Kidney epithelial cell (primary cell): Measurements from ENCODE around the gene OR1A1. TPM values are rescaled to one million over a fixed set of nuclear protein-coding genes. Genes with fewer than 3 reads are reported as not detected.

Source experiments
- DNase-seq: peaks from one replicate; pipeline ENCODE4 v3.0.0-alpha.2; 2010; ENCODE audit warnings: low read depth
- H3K27me3 ChIP-seq: 2 replicates; pipeline ENCODE4 v1.6.0; 2011; ENCODE audit warnings: low read length; ENCODE audit not compliant: control insufficient read depth, insufficient read depth
- H3K36me3 ChIP-seq: 2 replicates; pipeline ENCODE4 v1.5.1; 2011; ENCODE audit warnings: low read length; ENCODE audit not compliant: control insufficient read depth, insufficient read depth
- H3K4me3 ChIP-seq: 2 replicates; pipeline ENCODE4 v1.5.1; 2011; ENCODE audit warnings: low read depth, mild to moderate bottlenecking, control low read depth, low read length
- total RNA-seq: library from RNA; depleted of rRNA; stranded (reverse); fragments of >200 nt; gene quantifications from 2 replicates; pipeline ENCODE4 v1.2.3, GENCODE V29; 2015
- TF ChIP-seq, protein P1 (sequence below): IDR thresholded peaks from 2 replicates; pipeline ENCODE4 v1.5.1; 2011; ENCODE audit warnings: mild to moderate bottlenecking, moderate library complexity, low read length, control low read depth, inconsistent platforms; ENCODE audit not compliant: insufficient read depth, poor library complexity, severe bottlenecking

The OR1A1 gene, protein sequence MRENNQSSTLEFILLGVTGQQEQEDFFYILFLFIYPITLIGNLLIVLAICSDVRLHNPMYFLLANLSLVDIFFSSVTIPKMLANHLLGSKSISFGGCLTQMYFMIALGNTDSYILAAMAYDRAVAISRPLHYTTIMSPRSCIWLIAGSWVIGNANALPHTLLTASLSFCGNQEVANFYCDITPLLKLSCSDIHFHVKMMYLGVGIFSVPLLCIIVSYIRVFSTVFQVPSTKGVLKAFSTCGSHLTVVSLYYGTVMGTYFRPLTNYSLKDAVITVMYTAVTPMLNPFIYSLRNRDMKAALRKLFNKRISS
- not detected in 2 replicates for total RNA-seq

DNA sequence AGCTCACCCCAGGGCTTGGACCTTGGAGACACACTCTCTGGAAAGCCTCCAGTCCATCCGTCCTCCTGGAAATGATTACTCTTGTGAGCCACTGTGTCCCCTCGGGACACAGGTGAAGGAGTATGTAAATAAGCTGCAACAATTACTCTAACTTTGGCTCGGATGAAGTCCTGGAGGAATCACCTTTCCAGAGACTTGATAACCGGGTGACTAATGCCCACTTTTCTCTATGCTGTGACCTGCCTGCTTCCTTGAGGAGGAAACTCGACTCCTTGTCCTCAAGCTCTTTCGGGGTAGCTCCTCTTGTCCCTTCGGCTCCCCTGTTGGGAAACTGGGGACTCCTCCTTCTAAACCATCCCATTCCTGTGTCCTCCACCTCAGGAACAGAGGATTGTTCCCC lies at the start of gene OR1A1:
Gene OR1A1 (plus strand): TSS at position 301 of the 400 bp plus-strand sequence. CDS start 7,954 bp downstream, outside the sequence.
- Histone ChIP-seq H3K36me3 (no peaks in the 10 kb centered on the region), H3K4me3 (no peak within 1 kb of the TSS), H3K27me3 (no peaks in the 10 kb centered on the region)
- no peak for DNase-seq
- TF ChIP-seq, protein P1, sequence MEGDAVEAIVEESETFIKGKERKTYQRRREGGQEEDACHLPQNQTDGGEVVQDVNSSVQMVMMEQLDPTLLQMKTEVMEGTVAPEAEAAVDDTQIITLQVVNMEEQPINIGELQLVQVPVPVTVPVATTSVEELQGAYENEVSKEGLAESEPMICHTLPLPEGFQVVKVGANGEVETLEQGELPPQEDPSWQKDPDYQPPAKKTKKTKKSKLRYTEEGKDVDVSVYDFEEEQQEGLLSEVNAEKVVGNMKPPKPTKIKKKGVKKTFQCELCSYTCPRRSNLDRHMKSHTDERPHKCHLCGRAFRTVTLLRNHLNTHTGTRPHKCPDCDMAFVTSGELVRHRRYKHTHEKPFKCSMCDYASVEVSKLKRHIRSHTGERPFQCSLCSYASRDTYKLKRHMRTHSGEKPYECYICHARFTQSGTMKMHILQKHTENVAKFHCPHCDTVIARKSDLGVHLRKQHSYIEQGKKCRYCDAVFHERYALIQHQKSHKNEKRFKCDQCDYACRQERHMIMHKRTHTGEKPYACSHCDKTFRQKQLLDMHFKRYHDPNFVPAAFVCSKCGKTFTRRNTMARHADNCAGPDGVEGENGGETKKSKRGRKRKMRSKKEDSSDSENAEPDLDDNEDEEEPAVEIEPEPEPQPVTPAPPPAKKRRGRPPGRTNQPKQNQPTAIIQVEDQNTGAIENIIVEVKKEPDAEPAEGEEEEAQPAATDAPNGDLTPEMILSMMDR = no peak

GRCh38 chr17:3167574-3167973 lies 39.9 kb upstream of the OR1A1 start:
- TF ChIP-seq, protein P1 = no peak
- no peak for DNase-seq
- no peaks in the 10 kb centered on the region for H3K36me3 ChIP-seq

DNA sequence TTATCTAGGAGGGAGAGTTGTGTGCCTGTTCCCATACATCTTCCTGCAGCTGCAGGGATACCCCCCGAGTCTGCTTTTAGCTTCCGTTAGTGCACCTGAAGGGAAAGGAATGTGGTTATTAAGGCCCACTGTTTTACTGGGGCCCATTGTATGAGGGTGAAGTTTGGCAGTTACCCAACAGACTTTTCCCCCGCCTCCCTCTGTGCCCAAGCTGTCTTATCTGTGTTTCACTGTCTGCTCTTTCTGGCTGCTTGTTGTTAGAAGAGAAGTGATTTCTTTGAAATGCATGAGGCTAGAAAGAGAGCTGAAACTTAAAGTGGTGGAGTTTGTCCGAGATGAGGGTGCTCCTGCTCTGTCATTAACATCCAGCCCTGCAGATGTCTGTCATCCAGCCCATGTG lies 17.5 kb upstream of the OR1A1 start:
- no peak for DNase-seq
- Histone ChIP-seq H3K36me3 (no peaks in the 10 kb centered on the region), H3K4me3 (no peak overlapping the region), H3K27me3 (no peaks in the 10 kb centered on the region)
- TF ChIP-seq, protein P1 = no peak

More at GRCh38 chr17:3167574-3167973, 39.9 kb upstream of the OR1A1 start:
- no peak overlapping the region for H3K4me3 ChIP-seq
- no peaks in the 10 kb centered on the region for H3K27me3 ChIP-seq

DNA sequence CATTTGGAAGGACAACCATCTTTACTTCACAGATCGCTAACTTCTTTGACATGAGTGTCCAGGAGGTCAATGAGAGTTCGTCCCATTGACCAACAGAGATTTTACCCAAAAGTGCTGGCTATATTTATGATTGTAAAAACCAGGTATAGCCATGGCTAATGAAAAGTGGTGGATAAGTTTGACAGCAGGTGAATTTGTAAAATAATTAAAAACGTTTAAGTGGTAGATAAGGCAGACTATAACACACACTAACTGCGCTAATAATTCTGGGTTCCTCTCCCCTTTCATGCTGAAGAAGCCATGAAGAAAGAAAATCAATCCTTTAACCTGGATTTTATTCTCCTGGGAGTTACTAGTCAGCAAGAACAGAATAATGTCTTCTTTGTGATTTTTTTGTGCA lies 10.2 kb upstream of the OR1A1 start, which contains the start of gene OR1A2:
Gene OR1A2 (plus strand): TSS at position 301 of the 400 bp plus-strand sequence. CDS start 0 bp downstream, at position 301.
- TF ChIP-seq, protein P1 = no peak
- Histone ChIP-seq H3K36me3 (no peaks in the 10 kb centered on the region), H3K4me3 (no peak within 1 kb of the TSS), H3K27me3 (no peaks in the 10 kb centered on the region)
- DNase-seq = no peak

DNA sequence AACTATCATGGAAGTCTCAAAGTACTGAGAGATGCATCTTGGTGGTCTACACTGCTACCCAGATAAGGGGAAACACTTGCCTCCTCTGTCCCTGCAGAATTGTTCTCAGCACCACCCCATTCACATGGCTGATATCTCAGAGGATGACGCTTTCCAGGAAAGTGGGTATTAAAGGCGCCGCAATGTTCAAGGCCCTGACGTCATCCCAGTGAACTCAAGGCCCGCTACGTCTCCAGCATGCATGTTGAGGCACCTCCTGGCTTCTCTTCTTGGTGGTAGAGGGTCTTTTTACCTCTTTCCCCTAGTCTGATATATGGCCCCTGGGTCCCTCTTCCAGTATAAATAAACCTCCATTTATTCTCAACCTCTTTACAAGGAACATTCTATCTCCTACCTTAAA lies 1.0 kb downstream of the OR1A1 start:
- Histone ChIP-seq H3K4me3 (no peak overlapping the region), H3K36me3 (no peaks in the 10 kb centered on the region), H3K27me3 (no peaks in the 10 kb centered on the region)
- DNase-seq = no peak
- TF ChIP-seq, protein P1 = no peak

DNA sequence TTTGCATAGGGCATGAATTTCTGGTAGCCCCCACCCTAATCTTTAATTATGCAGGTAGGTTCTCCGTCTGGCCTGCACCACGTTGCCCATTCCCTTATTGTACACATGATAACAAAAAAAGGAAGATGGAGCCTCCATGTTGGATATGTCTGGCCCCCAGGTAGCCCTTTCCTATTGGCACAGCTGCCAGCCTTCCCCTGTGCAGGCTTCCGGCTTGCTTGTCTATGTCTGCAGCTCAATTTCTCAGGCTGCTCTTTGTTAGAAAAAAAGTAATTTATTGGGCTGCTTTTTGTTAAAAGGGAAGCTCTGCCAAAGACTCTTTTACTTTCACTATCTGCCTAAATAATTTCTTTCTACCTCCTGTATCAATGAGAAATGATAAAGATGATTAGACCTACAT lies 5.5 kb downstream of the OR1A1 start:
- TF ChIP-seq, protein P1 = no peak
- H3K36me3 ChIP-seq = no peaks in the 10 kb centered on the region
- no peak for DNase-seq
- no peaks in the 10 kb centered on the region for H3K27me3 ChIP-seq
- no peak overlapping the region for H3K4me3 ChIP-seq
